IPS-20b (cell line): ENCODE measurements around the gene ST7.
A peak's percentile ranks its signal among the peaks of the same experiment; 100 is the strongest.

Experiments used
- H3K27ac ChIP-seq: one replicate; pipeline ENCODE4 v1.5.1; 2013; ENCODE audit warnings: low read length
- H3K27me3 ChIP-seq: 2 replicates; pipeline ENCODE4 v1.6.1; 2013; ENCODE audit warnings: mild to moderate bottlenecking, low read length, inconsistent platforms; ENCODE audit not compliant: insufficient read depth
- H3K36me3 ChIP-seq: 2 replicates; pipeline ENCODE4 v1.6.1; 2013; ENCODE audit warnings: low read depth, mild to moderate bottlenecking, inconsistent platforms, low read length, moderate library complexity; ENCODE audit not compliant: insufficient read depth
- H3K4me1 ChIP-seq: 2 replicates; pipeline ENCODE4 v1.6.1; 2013; ENCODE audit warnings: mild to moderate bottlenecking, control low read depth, inconsistent platforms, low read length, moderate library complexity; ENCODE audit not compliant: insufficient read depth
- H3K4me3 ChIP-seq: 2 replicates; pipeline ENCODE4 v1.5.1; 2013; ENCODE audit warnings: mild to moderate bottlenecking, low read length, inconsistent platforms
- H3K9ac ChIP-seq: 2 replicates; pipeline ENCODE4 v1.6.1; 2013; ENCODE audit warnings: low read depth, mild to moderate bottlenecking, inconsistent platforms, low read length, moderate library complexity
- H3K9me3 ChIP-seq: 2 replicates; pipeline ENCODE4 v1.6.1; 2013; ENCODE audit warnings: mild to moderate bottlenecking, low read depth, low read length, inconsistent platforms; ENCODE audit not compliant: insufficient read depth

Gene ST7, protein sequence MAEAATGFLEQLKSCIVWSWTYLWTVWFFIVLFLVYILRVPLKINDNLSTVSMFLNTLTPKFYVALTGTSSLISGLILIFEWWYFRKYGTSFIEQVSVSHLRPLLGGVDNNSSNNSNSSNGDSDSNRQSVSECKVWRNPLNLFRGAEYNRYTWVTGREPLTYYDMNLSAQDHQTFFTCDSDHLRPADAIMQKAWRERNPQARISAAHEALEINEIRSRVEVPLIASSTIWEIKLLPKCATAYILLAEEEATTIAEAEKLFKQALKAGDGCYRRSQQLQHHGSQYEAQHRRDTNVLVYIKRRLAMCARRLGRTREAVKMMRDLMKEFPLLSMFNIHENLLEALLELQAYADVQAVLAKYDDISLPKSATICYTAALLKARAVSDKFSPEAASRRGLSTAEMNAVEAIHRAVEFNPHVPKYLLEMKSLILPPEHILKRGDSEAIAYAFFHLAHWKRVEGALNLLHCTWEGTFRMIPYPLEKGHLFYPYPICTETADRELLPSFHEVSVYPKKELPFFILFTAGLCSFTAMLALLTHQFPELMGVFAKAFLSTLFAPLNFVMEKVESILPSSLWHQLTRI

DNA sequence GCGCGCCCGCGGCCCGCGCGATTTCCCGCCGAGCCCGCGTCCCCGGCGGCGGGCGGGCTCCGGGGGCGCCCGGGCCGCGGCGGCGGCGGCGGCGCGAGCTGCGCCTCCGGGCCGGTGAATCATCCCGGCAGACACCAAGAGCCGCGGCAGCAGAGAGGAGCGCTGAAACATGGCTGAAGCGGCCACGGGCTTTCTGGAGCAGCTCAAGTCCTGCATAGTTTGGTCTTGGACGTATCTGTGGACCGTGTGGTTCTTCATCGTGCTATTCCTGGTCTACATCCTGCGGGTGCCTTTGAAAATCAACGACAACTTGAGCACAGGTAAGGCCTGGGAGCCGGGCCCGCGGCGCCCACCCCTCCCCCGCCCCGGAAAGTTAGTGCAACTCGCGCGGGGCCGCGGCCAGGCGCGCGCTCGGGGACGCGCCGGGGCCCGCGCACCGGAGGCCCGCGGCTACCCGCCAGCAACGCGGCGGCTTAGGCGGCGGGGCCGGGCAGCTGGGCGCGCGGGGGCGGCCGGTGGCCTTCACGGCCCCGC, at the start of gene ST7:
TSS of gene ST7 (plus strand) at position 130 of the 534 bp plus-strand sequence. CDS start at position 170, 40 bp downstream.
- H3K4me1 ChIP-seq = peaks cover 22% of the 10 kb centered on the region; the same call in 1 of the 2 replicates
- H3K36me3 ChIP-seq = no peaks in the 10 kb centered on the region
- H3K9me3 ChIP-seq = no peaks in the 10 kb centered on the region
- H3K27ac ChIP-seq = peak within 1 kb of the TSS; percentile 46
- H3K4me3 ChIP-seq = peak within 1 kb of the TSS; percentile 83
- no peaks in the 10 kb centered on the region; the same call in 1 of the 2 replicates for H3K27me3 ChIP-seq
- peak within 1 kb of the TSS; percentile 93 for H3K9ac ChIP-seq

DNA sequence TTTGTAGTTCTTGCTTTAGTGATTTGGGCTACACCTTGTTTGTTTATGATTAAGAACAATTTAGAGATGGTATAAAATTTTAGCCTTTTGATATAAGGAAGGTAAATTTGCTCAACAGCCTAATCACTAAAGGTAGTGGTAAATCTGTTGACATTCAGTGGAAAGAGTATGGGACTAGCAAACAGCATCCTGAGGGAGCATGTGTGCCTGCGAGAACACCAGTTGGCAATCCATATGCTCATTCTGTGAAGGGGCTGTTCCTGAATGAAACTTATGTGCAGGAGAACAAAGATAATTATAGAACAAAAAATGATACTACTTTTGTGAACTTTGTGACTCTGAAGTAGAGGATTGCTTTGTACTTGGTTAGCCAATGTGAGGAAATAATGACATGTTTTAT, 46.9 kb upstream of the ST7 start:
- no peak overlapping the region for H3K4me3 ChIP-seq
- H3K4me1 ChIP-seq = peaks cover 9% of the 10 kb centered on the region; the same call in 1 of the 2 replicates
- no peaks in the 10 kb centered on the region for H3K27me3 ChIP-seq
- peaks cover 46% of the 10 kb centered on the region for H3K36me3 ChIP-seq
- no peaks in the 10 kb centered on the region for H3K9me3 ChIP-seq
- H3K27ac ChIP-seq = no peak overlapping the region
- H3K9ac ChIP-seq = no peak overlapping the region

DNA sequence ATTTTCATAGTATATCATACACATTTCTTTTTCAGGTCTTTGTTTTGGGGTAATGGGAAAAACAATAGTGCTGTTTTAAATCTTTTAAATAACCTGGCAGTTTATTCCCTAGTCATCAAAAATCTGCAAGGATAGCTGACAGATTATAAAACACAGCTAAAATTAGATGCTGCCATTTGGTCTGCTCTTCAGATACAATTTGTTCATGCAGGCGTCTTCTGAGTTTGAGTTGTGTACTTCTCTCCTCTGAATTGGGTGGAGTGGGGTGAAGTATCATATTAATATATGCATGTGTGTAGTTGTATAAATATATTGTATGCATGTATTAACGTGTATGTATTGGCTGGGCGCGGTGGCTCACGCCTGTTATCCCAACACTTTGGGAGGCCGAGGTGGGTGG, 42.9 kb upstream of the ST7 start:
- Histone ChIP-seq H3K4me3 (no peak overlapping the region), H3K36me3 (peaks cover 81% of the 10 kb centered on the region), H3K27ac (no peak overlapping the region), H3K27me3 (no peaks in the 10 kb centered on the region), H3K9me3 (no peaks in the 10 kb centered on the region), H3K4me1 (peaks cover 3% of the 10 kb centered on the region; the same call in 1 of the 2 replicates), H3K9ac (no peak overlapping the region)

DNA sequence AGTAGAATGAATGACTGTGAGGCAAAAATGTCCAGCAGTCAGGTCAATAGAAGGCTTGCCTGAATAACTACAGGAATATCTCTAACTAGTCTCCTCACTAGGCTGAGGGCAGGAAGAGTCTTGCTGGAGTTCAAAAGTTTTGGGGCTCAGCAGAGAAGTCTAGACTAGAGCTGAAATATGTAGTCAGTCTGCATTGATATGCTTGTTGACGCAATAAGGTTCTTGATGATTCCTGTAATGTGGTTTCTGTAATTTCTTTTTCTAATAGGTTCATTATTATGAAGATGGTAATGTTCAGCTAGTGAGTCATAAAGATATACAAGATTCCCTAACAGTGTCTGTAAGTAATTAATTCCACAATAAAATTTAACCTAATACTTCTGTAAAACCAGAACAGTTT, 41.5 kb upstream of the ST7 start:
- Histone ChIP-seq H3K36me3 (peaks cover 86% of the 10 kb centered on the region), H3K9me3 (no peaks in the 10 kb centered on the region)

DNA sequence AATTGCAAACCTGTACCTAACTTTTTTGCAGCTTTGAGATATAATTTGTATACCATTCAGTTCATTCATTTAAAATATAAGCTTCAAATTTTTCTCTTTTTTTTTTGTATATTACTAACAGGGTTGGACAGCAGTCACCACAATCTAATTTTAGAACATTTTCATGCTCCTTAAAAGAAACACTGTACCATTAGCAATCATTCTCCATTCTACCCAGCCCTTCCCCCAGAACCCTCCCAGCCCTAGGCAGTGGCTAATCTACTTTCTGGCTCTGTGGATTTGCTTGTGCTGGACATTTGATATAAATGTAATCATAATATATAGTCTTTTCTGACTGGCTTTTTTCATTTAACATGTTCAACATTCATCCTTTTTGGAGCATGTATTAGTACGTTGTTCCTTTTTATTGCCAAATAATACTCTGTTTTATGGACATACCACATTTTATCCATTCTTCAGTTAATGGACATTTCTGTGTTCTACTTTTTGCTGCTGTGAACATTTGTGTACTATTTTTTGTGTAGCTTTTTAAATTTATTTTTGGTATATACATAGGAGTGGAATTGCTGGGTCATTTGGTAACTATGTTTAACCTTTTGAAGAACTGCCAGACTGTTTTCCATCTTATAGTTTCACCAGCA, 40.9 kb upstream of the ST7 start:
- H3K9ac ChIP-seq = no peak overlapping the region
- H3K27ac ChIP-seq = no peak overlapping the region
- no peak overlapping the region for H3K4me3 ChIP-seq
- no peaks in the 10 kb centered on the region for H3K4me1 ChIP-seq
- peaks cover 86% of the 10 kb centered on the region for H3K36me3 ChIP-seq
- H3K27me3 ChIP-seq = no peaks in the 10 kb centered on the region
- no peaks in the 10 kb centered on the region for H3K9me3 ChIP-seq

More for the DNA sequence above, 41.5 kb upstream of the ST7 start:
- Histone ChIP-seq H3K4me1 (no peaks in the 10 kb centered on the region), H3K27ac (no peak overlapping the region), H3K9ac (no peak overlapping the region), H3K27me3 (no peaks in the 10 kb centered on the region), H3K4me3 (no peak overlapping the region)

DNA sequence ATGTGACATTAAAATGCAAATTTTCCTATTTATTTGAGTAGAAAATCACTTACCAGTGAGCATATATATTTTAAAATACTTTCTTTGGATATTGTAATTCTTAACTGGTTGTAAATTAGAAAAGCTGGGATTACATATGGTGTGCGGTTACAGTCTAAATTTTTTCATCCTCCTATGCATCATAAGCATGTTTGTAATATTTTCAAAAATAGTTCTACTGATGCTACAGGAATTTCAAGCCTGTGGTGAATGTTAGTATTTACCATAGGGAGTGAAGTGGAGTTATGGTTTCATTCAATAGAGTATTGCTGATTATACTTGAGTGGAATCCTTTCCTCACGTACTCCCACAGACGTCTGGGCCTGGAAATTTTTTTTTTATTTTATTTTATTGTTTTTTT, 34.6 kb upstream of the ST7 start:
- no peaks in the 10 kb centered on the region for H3K9me3 ChIP-seq
- peaks cover 45% of the 10 kb centered on the region for H3K36me3 ChIP-seq
- H3K4me1 ChIP-seq = no peaks in the 10 kb centered on the region
- no peak overlapping the region for H3K9ac ChIP-seq
- no peak overlapping the region for H3K27ac ChIP-seq
- no peak overlapping the region for H3K4me3 ChIP-seq
- H3K27me3 ChIP-seq = no peaks in the 10 kb centered on the region

DNA sequence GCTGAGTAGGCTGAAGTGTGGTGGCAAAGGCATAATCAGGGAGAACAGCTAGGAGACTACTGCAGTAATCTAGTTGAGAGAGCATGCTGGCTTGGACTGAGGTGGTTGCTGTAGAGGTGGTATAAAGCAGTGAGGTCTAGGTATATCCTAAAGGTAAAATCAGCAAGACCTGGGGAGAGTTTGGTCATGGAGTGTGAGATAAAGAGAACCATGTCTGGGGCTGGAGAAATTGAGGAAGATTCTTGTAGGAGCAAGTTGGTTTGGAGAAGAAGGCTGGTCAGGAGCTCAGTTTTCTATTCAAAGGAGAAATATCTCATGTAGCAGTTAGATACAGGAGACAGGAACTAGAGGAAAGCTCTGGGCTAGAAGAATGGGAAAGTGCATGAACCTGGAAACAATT, 32.9 kb upstream of the ST7 start:
- Histone ChIP-seq H3K4me3 (no peak overlapping the region), H3K9me3 (no peaks in the 10 kb centered on the region), H3K27ac (no peak overlapping the region), H3K9ac (no peak overlapping the region), H3K4me1 (no peaks in the 10 kb centered on the region), H3K36me3 (peaks cover 33% of the 10 kb centered on the region), H3K27me3 (no peaks in the 10 kb centered on the region)

DNA sequence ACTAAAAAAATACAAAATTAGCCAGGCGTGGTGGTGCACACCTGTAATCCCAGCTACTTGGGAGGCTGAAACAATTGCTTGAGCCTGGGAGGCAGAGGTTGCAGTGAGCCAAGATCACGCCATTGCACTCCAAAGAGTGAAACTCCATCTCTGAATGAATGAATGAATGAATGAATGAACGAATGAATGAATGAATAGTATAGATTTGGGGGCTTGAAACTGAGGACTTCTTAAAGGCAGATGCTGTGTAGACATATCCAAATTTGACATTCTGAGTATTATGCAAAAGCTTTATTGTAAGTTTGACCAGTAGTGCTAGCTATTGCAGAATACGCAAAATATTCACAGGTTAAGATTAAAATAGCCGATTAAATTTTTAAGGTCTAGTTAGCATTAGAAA, 30.8 kb upstream of the ST7 start:
- peaks cover 13% of the 10 kb centered on the region for H3K36me3 ChIP-seq
- no peak overlapping the region for H3K27ac ChIP-seq
- no peaks in the 10 kb centered on the region for H3K9me3 ChIP-seq
- H3K4me3 ChIP-seq = no peak overlapping the region
- H3K9ac ChIP-seq = no peak overlapping the region
- no peaks in the 10 kb centered on the region for H3K27me3 ChIP-seq
- H3K4me1 ChIP-seq = no peaks in the 10 kb centered on the region

DNA sequence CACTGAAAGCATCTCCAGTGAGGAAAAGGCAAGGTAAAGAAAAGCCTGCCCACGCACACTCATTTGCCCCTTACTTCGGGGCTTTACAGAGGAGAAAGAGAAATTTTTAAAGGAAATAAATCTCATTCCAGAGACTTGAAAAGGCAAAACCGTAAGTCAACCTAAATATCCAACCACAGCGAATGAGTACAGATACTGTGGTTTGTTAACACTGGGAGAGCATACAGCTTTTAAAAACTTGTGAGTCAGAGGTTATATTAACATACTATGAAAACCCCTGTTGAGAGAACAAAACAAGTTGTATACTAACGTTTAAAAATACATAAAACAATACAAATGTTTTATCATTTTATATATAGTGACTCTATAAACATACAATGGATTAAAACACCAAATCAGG, 28.6 kb upstream of the ST7 start:
- H3K27me3 ChIP-seq = no peaks in the 10 kb centered on the region
- H3K9ac ChIP-seq = no peak overlapping the region
- H3K4me1 ChIP-seq = no peaks in the 10 kb centered on the region
- H3K36me3 ChIP-seq = no peaks in the 10 kb centered on the region; the same call in 1 of the 2 replicates
- no peaks in the 10 kb centered on the region for H3K9me3 ChIP-seq
- H3K27ac ChIP-seq = no peak overlapping the region
- no peak overlapping the region for H3K4me3 ChIP-seq

DNA sequence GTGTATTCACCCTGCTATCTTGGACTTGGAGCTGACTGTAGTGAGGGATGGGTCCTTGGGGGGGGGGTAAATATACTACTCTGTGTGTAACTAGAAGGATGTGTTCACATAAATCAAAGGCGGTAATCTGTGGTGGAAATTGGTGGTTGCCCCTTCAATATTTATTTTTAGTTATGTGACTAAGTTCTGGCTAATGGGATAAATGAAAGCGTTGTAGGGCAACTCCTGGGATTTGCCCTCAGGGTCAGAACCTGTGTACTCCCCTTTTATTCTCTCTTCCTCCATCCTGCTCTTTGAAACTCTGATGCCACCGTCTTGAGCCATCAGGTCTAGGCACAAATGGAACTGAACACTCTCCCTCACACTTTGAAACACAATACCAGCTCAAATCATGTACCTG, 24.3 kb upstream of the ST7 start:
- no peaks in the 10 kb centered on the region for H3K4me1 ChIP-seq
- H3K4me3 ChIP-seq = no peak overlapping the region
- no peaks in the 10 kb centered on the region for H3K9me3 ChIP-seq
- no peak overlapping the region for H3K9ac ChIP-seq
- H3K27me3 ChIP-seq = peaks cover 10% of the 10 kb centered on the region
- H3K27ac ChIP-seq = no peak overlapping the region
- no peaks in the 10 kb centered on the region for H3K36me3 ChIP-seq

DNA sequence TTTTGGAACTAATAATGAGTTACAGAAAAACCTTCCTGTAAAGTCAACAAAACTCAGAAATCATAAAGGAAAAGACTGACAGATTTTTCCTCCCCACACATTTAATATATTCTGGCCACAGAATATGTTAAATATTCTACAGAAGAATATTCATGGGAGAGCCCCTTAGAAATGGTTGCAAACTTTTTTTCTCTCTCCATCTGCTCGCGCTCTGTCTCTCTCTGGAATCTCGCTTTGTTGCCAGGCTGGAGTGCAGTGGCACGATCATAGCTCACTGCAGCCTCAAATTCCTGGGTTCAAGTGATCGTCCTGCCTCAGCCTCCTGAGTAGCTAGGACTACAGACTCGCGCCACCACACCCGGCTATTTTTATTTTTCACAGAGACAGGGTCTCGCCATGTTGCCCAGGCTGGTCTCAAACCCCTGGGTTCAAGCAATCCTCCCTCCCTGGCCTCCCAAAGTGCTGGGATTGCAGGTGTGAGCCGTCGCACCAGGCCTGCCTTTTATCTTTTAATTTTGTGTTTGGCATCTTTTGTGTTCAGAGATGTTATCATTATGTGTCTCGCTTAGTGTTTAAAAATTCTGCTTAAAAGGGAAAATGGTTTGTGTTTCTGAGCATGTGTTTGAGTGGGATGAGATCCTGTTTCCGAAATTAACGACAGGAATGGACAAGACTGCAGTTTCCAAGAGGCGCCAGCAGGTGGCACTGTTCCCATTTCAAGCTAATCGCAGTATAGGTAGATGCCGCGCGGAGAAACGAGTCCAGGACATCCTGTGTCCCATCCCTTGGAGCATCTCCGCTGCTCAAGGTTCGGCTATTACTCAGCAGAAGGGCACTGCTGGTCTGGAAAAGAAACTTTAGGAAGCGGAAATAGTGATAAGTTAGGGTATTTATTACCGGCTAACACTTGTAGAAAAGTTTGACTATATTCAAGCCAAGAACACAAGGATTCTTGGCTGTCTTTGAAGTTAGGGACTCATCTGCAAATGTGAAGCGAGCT, 23.1 kb upstream of the ST7 start:
- peaks cover 10% of the 10 kb centered on the region for H3K27me3 ChIP-seq
- no peaks in the 10 kb centered on the region for H3K4me1 ChIP-seq
- H3K27ac ChIP-seq = no peak overlapping the region
- no peak overlapping the region for H3K4me3 ChIP-seq
- no peaks in the 10 kb centered on the region for H3K36me3 ChIP-seq
- no peak overlapping the region for H3K9ac ChIP-seq
- no peaks in the 10 kb centered on the region for H3K9me3 ChIP-seq
